ENCODE measurements around the gene KCNJ9. TPM values are rescaled to one million over a fixed set of nuclear protein-coding genes. Genes with fewer than 3 reads are reported as not detected.

Gene KCNJ9
- total and polyA plus RNA-seq, 2 experiments from 2014 or later: 0.24 to 0.34 TPM

- TF ChIP-seq EZH2 (IDR thresholded peaks at IDR 0.05; ENCODE audit: low read depth, unreplicated experiment) (no peak), ETS1 (IDR thresholded peaks at IDR 0.05) (no peak), EZH2phosphoT487 (IDR thresholded peaks at IDR 0.05; ENCODE audit: unreplicated experiment) (no peak), STAT1 (IDR thresholded peaks at IDR 0.05; ENCODE audit: unreplicated experiment) (no peak), ZNF114 (CRISPR knock-in tag; IDR thresholded peaks at IDR 0.05) (peak; percentile 39; the same call in 1 of the 2 replicates), CTCF (conservative IDR thresholded peaks at IDR 0.05; ENCODE audit: low read depth in 2 of 2) (peak; percentile 64 to 96), ZNF331 (CRISPR knock-in tag; IDR thresholded peaks at IDR 0.05; ENCODE audit: low read depth) (no peak), NANOG (IDR thresholded peaks at IDR 0.05; ENCODE audit: borderline replicate concordance) (no peak), REST (IDR thresholded peaks at IDR 0.05; ENCODE audit: unreplicated experiment) (no peak), POLR2AphosphoS5 (IDR thresholded peaks at IDR 0.05; ENCODE audit: low read depth) (peak; percentile 50)
Observed at GRCh38 chr1:160083968-160084770, 2.8 kb downstream of the KCNJ9 start (continued).

GRCh38 chr1:160084771-160085321 lies 3.5 kb downstream of the KCNJ9 start:
- peaks cover 12% of the 10 kb centered on the region for H3K36me3 Mint-ChIP-seq (ENCODE audit: low read depth)
- ATAC-seq: no peak
- Histone ChIP-seq H2AFZ (no peak overlapping the region), H4K20me1 (replicated peaks; ENCODE audit: insufficient read depth) (no peaks in the 10 kb centered on the region; the same call in 1 of the 2 replicates), H3K4me2 (no peak overlapping the region), H3K27ac (ENCODE audit: low read depth) (no peak overlapping the region), H3F3A (replicated peaks; ENCODE audit: low read depth) (peaks cover 5% of the 10 kb centered on the region), H3K79me2 (replicated peaks; ENCODE audit: insufficient read depth) (no peaks in the 10 kb centered on the region), H3K36me3 (ENCODE audit: insufficient read depth) (no peaks in the 10 kb centered on the region), H3K27me3 (ENCODE audit: insufficient read depth) (peaks cover 53% of the 10 kb centered on the region), H3K4me1 (ENCODE audit: insufficient read depth) (no peaks in the 10 kb centered on the region), H3K4me3 (no peak overlapping the region), H3K9me2 (ENCODE audit: insufficient read depth) (no peaks in the 10 kb centered on the region)
- peaks cover 17% of the 10 kb centered on the region for H3K4me1 Mint-ChIP-seq
- no peak overlapping the region for H3K27ac Mint-ChIP-seq
- no peaks in the 10 kb centered on the region; the same call in 2 of the 3 replicates for H3K9me3 Mint-ChIP-seq
- H3K4me3 Mint-ChIP-seq: no peak overlapping the region
- no peak for DNase-seq (ENCODE audit: low spot score)
- H3K27me3 Mint-ChIP-seq (ENCODE audit: insufficient read depth, low read depth, poor library complexity): peaks cover 44% of the 10 kb centered on the region
- no peak for TF ChIP-seq POLR2AphosphoS5 (IDR thresholded peaks at IDR 0.05; ENCODE audit: low read depth)
- no peak for TF ChIP-seq JUNB (IDR thresholded peaks at IDR 0.05; ENCODE audit: unreplicated experiment)
- no peak for TF ChIP-seq ETS1 (IDR thresholded peaks at IDR 0.05)
- TF ChIP-seq REST (IDR thresholded peaks at IDR 0.05; ENCODE audit: unreplicated experiment): no peak
- TF ChIP-seq CTCF (conservative IDR thresholded peaks at IDR 0.05; ENCODE audit: low read depth in 2 of 2): no peak
- TF ChIP-seq NANOG (IDR thresholded peaks at IDR 0.05; ENCODE audit: borderline replicate concordance): no peak
- TF ChIP-seq EZH2 (IDR thresholded peaks at IDR 0.05; ENCODE audit: low read depth, unreplicated experiment): no peak
